Stomach (tissue), 4 donors: ENCODE data around the gene FAM120A.

Experiments used
- CTCF ChIP-seq, 7 experiments: fragments of 450-650 bp in 4 of 7; fragments of 200-600 bp in 3 of 7; sonication (generic) in 3 of 7; IDR thresholded peaks; one replicate each; pipeline ENCODE4 v1.5.1; 2016 to 2019; ENCODE audit warnings: antibody characterized with exemption in 7 of 7, control low read depth in 2 of 7, mild to moderate bottlenecking in 1 of 7
- EP300 ChIP-seq: sonication (generic); formaldehyde crosslinking; IDR thresholded peaks from one replicate; pipeline ENCODE4 v1.6.1; 2017; ENCODE audit warnings: antibody characterized with exemption
- POLR2A ChIP-seq, 4 donors: fragments of 450-650 bp; IDR thresholded peaks; one replicate each; pipeline ENCODE4 v1.6.1; 2016; ENCODE audit warnings: antibody characterized with exemption in 4 of 4, control low read depth in 2 of 4, mild to moderate bottlenecking in 1 of 4, moderate library complexity in 1 of 4

DNA sequence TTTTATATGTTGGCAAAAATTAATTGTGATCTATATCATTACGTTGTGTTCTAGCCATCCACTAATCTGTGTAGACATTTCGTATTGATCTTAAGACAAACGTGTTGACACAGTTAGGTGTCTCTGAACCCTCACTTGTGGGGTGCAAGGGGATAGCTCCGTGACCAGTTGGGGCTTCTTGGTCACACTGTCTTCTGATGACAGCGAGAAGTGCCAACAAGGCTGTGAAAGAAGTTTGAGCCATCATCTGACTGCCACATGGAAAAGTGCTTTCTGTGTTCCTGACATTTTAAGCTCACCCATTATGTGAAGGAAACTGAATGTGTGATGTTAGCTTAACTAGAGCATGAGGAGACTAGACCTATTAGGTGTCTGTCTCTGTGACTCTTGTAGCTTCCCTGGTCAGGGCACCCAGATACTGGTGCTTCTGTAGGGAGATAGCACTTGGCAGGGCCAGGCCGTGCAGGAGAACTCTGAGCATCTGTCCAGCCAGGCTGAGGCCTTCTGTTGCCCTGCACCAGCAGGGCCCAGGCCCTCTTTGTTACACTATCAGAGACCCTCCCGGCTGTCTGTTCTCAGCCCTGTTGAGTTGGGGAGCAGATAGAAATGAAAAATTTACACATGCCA lies 72.1 kb downstream of the FAM120A start:
- no peak for TF ChIP-seq POLR2A (IDR thresholded peaks at IDR 0.05)
- no peak for TF ChIP-seq CTCF (IDR thresholded peaks at IDR 0.05)
- no peak for TF ChIP-seq EP300
